Mesothelial cell of epicardium (in vitro differentiated cells): Measurements from ENCODE around the gene OSBPL1A. TPM values are rescaled to one million over a fixed set of nuclear protein-coding genes. Genes with fewer than 3 reads are reported as not detected.

Experiments
- DNase-seq, 2 experiments: peaks; one replicate each; pipeline ENCODE4 v3.0.0; 2021; ENCODE audit warnings: low spot score in 2 of 2; ENCODE audit not compliant: unreplicated experiment in 2 of 2
- H3K27ac Mint-ChIP-seq: 2 replicates; pipeline ENCODE4 v1.8.0; 2021; ENCODE audit warnings: mixed read lengths
- H3K27me3 Mint-ChIP-seq: 2 replicates; pipeline ENCODE4 v1.8.0; 2021; ENCODE audit warnings: low read depth, mixed read lengths
- H3K36me3 Mint-ChIP-seq: 2 replicates; pipeline ENCODE4 v1.8.0; 2021; ENCODE audit warnings: mixed read lengths
- H3K4me1 Mint-ChIP-seq: 2 replicates; pipeline ENCODE4 v1.8.0; 2021; ENCODE audit warnings: mixed read lengths
- H3K4me3 Mint-ChIP-seq: 2 replicates; pipeline ENCODE4 v1.8.0; 2021; ENCODE audit warnings: mild to moderate bottlenecking, moderate library complexity, mixed read lengths
- H3K9me3 Mint-ChIP-seq: 2 replicates; pipeline ENCODE4 v1.8.0; 2021; ENCODE audit warnings: mixed read lengths
- total RNA-seq: library from RNA; stranded (reverse); gene quantifications from 3 replicates; pipeline ENCODE4 v1.2.1, GENCODE V29; 2021
- TF ChIP-seq, protein P1 (sequence below): fragments of 200-600 bp; sonication (generic); IDR thresholded peaks from one replicate; pipeline ENCODE4 v1.5.0; 2021; ENCODE audit warnings: antibody characterized with exemption; ENCODE audit not compliant: unreplicated experiment

OSBPL1A gene
- total RNA-seq, 1 donor from 2014 or later: 36.1 TPM

- DNase-seq: no peak
- Mint-ChIP-seq H3K9me3 (no peaks in the 10 kb centered on the region), H3K36me3 (peaks cover 16% of the 10 kb centered on the region), H3K27ac (no peak overlapping the region), H3K4me3 (no peak overlapping the region), H3K4me1 (peaks cover 26% of the 10 kb centered on the region), H3K27me3 (no peaks in the 10 kb centered on the region)
- TF ChIP-seq, protein P1, sequence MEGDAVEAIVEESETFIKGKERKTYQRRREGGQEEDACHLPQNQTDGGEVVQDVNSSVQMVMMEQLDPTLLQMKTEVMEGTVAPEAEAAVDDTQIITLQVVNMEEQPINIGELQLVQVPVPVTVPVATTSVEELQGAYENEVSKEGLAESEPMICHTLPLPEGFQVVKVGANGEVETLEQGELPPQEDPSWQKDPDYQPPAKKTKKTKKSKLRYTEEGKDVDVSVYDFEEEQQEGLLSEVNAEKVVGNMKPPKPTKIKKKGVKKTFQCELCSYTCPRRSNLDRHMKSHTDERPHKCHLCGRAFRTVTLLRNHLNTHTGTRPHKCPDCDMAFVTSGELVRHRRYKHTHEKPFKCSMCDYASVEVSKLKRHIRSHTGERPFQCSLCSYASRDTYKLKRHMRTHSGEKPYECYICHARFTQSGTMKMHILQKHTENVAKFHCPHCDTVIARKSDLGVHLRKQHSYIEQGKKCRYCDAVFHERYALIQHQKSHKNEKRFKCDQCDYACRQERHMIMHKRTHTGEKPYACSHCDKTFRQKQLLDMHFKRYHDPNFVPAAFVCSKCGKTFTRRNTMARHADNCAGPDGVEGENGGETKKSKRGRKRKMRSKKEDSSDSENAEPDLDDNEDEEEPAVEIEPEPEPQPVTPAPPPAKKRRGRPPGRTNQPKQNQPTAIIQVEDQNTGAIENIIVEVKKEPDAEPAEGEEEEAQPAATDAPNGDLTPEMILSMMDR: no peak
Observed at GRCh38 chr18:24267878-24268277, 129.7 kb downstream of the OSBPL1A start.

DNA sequence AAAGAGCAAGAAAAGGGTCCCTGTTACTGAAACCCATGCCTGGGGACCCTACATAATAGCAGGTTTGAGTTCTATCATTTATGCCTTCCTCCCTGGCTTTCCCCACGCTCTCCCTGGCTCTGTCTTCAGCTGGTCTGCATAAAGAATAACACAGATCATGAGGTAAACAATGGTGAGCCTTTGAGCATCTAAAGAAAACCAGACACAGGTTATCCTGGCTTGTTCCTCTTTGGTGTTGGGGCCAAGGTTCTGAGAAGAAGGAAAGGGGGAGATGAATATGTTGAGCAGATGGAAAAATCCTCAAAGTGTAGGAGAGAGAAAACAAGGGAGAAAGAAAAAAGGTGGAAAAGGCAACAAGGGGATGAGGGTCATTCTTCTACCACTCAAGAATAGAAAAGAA lies 131.5 kb downstream of the OSBPL1A start:
- H3K27ac Mint-ChIP-seq: no peak overlapping the region
- peaks cover 17% of the 10 kb centered on the region for H3K36me3 Mint-ChIP-seq
- H3K27me3 Mint-ChIP-seq: no peaks in the 10 kb centered on the region
- no peak overlapping the region for H3K4me3 Mint-ChIP-seq
- no peak for DNase-seq
- TF ChIP-seq, protein P1: no peak
- no peaks in the 10 kb centered on the region for H3K9me3 Mint-ChIP-seq
- H3K4me1 Mint-ChIP-seq: peaks cover 21% of the 10 kb centered on the region

DNA sequence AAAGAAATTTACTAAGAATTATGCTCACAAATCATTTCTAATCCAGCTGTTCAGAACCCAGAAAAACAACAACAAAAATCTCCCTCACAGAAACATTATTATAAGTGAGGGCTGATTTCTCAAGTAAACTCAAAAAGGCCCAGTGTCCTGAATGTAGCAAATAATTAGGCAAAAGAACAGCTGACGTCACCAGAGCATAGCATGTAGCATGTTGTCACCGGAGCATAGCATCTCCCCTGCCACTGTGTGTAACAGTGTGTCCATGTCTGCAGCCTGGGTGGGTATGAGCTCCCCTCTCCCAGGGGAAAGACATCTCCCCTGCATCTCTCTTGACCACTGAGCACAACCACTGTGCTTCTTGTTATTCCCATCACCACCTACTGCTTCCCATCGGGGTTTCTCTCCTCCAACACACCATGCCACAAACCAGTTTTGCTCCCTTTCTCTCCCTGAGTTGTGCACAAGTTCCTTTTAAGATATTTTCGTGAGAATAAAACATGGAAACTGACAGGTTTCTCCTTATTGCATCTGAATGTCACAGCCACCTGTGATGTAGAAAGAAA lies 132.0 kb downstream of the OSBPL1A start:
- TF ChIP-seq, protein P1: no peak
- Mint-ChIP-seq H3K9me3 (no peaks in the 10 kb centered on the region), H3K27ac (no peak overlapping the region), H3K36me3 (peaks cover 18% of the 10 kb centered on the region), H3K4me1 (peaks cover 15% of the 10 kb centered on the region), H3K4me3 (no peak overlapping the region), H3K27me3 (no peaks in the 10 kb centered on the region)
- no peak for DNase-seq

DNA sequence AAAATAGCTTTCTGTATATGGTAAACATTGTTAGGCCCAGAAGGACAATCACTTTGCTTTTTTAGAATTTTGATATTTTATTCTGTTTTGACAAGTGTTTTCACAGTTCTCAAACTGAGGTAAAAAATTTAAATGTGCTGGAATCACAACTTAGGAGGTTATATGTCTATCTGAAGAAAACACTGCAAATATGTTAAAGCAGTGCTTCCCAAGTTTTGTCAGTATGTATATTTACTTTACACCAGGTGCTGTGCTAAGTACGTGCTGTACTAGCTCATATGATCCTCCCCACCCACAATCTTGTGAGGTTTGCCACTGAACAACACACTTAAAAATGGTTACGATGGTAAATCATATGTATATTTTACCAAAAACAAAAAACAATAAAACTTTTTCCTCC lies 134.6 kb downstream of the OSBPL1A start:
- H3K4me1 Mint-ChIP-seq: no peaks in the 10 kb centered on the region
- peaks cover 15% of the 10 kb centered on the region for H3K36me3 Mint-ChIP-seq
- DNase-seq: no peak
- H3K4me3 Mint-ChIP-seq: no peak overlapping the region
- TF ChIP-seq, protein P1: no peak
- no peak overlapping the region for H3K27ac Mint-ChIP-seq
- H3K27me3 Mint-ChIP-seq: no peaks in the 10 kb centered on the region
- peaks cover 3% of the 10 kb centered on the region for H3K9me3 Mint-ChIP-seq

- TF ChIP-seq, protein P1: no peak
- H3K27me3 Mint-ChIP-seq: no peaks in the 10 kb centered on the region
- H3K4me1 Mint-ChIP-seq: no peaks in the 10 kb centered on the region
Observed at GRCh38 chr18:24262087-24262486, 135.5 kb downstream of the OSBPL1A start.

More at GRCh38 chr18:24262087-24262486, 135.5 kb downstream of the OSBPL1A start:
- no peak overlapping the region for H3K4me3 Mint-ChIP-seq
- H3K9me3 Mint-ChIP-seq: peaks cover 12% of the 10 kb centered on the region
- H3K36me3 Mint-ChIP-seq: peaks cover 21% of the 10 kb centered on the region
- DNase-seq: no peak
- no peak overlapping the region for H3K27ac Mint-ChIP-seq
